Measurements from ENCODE around the gene JAK1.

DNA sequence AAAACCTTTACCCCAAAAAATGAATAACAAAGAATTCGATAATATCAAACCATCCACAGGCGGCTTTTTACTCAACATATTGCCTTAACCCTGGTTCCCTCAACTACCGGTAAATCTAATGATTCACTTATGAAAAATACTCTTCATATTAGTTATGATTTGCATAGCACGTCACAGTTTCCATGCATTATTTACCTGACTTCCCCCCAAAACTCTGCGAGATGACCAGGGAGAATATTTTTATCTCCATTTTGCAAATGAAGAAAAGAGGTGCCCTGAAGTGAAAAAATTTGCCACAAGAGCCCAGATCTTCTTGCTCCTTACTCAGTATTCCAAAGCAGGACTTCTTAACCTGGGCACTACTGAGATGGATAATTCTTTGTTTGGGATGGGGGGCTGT, 2.9 kb downstream of the JAK1 start:
- TF ChIP-seq GATA2 (IDR thresholded peaks at IDR 0.05; ENCODE audit: low read depth, low read length), result no peak
- TF ChIP-seq GATA3 (IDR thresholded peaks at IDR 0.05; ENCODE audit: low read depth, low read length), result no peak

Measured in SH-SY5Y (cell line).